DMS114 treated with DMSO at 0.1 percent for 48 hours (cell line): ENCODE measurements around the gene CLCN7.

Source experiments
- DNase-seq: peaks from one replicate; lab custom pipeline; 2025; ENCODE audit not compliant: unreplicated experiment; lab: John Stamatoyannopoulos, UW

The CLCN7 gene

GRCh38 chr16:1503110-1503955, 28.5 kb upstream of the CLCN7 start:
- DNase-seq, result no peak

GRCh38 chr16:1502092-1503004, 27.5 kb upstream of the CLCN7 start:
- DNase-seq, result no peak

GRCh38 chr16:1501630-1502029, 26.8 kb upstream of the CLCN7 start:
- no peak for DNase-seq

- DNase-seq, result no peak
Observed at GRCh38 chr16:1500465-1501150, 25.8 kb upstream of the CLCN7 start.

- no peak for DNase-seq
Observed at GRCh38 chr16:1499756-1500464, 25.1 kb upstream of the CLCN7 start.

- no peak for DNase-seq
Observed at GRCh38 chr16:1498899-1499676, 24.3 kb upstream of the CLCN7 start.

GRCh38 chr16:1497014-1497598, 22.3 kb upstream of the CLCN7 start:
- DNase-seq, result no peak

GRCh38 chr16:1496464-1496863, 21.6 kb upstream of the CLCN7 start:
- no peak for DNase-seq

- no peak for DNase-seq
Observed at GRCh38 chr16:1495889-1496262, 21.0 kb upstream of the CLCN7 start.

GRCh38 chr16:1495211-1495888, 20.5 kb upstream of the CLCN7 start:
- no peak for DNase-seq

GRCh38 chr16:1494711-1495110, 19.9 kb upstream of the CLCN7 start:
- no peak for DNase-seq

GRCh38 chr16:1494129-1494640, 19.4 kb upstream of the CLCN7 start:
- no peak for DNase-seq

- no peak for DNase-seq
Observed at GRCh38 chr16:1493746-1494094, 18.9 kb upstream of the CLCN7 start.

- DNase-seq, result peak; percentile 59
Observed at GRCh38 chr16:1492923-1493745, 18.3 kb upstream of the CLCN7 start, which contains the start of gene TELO2. Gene TELO2, plus strand, starts transcription at chr16:1493360. Its CDS starts 922 bp downstream, at chr16:1494282.

- DNase-seq, result no peak
Observed at GRCh38 chr16:1492082-1492922, 17.5 kb upstream of the CLCN7 start.

- DNase-seq, result no peak
Observed at GRCh38 chr16:1491327-1491726, 16.5 kb upstream of the CLCN7 start.

- no peak for DNase-seq
Observed at GRCh38 chr16:1489077-1489476, 14.2 kb upstream of the CLCN7 start.
